HK-2 (cell line): ENCODE results near the gene ZDHHC11B.
"Not testable (repeated sequence)": the region's sequence is repeated elsewhere in the genome, so short reads cannot be mapped to it uniquely, and the experiment has no call there.

Experiments used
- DNase-seq: peaks from one replicate; pipeline ENCODE4 v3.0.0-alpha.2; 2018; ENCODE audit not compliant: unreplicated experiment

ZDHHC11B gene

DNA sequence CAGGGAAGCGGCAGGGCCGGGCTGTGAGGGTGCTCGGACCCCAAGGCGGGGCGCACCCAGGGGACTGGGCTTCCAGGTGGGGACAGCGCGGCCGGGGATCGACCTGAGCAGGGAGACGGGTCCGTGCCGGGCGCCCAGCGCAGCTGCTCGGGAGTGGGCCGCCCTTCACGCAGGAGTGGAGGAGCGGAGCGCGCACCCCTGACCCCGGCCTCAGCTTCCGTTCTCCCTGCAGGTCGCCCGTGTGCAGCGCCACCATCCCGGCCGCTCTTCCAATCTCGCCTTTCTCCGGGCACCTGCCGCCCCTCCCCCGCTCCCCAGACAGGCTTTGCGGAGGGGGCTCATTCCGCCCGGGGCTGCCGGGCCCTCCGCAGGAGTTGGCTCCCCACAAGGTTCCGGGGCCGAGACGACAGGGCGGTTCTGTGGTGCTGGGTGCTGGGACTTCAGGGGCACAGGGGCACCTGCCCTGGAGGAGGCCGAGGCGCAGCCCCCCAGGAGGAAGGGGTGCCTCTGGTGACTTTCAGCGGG, 714 bp upstream of the ZDHHC11B start:
- not testable (repeated sequence) for DNase-seq

DNA sequence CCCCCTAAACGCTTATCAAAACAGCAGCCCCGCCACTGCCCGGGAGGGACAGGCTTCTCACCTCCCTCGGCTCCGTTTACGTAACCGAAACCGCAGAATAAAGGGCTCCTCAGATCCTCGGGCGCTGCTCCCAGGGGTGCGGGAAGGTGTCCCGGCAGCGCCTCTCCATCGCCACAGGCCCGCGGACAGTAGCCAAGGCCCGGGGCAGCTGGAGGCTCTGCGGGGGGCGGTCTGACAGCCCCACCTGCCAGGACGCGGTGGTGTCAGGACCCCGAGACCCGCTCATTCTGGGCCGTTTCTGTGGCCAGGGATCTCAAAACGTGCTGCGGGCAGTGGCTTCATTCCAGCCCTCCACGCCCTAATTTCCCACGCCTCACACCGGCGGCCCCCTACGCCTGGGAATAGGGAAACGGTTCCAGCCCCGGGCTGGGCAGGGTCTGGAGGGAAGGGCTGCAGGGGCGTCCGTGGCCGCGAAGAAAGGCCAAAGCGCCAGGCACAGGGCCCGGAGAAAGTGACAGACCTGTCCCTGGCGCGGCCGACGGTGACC, 575 bp downstream of the ZDHHC11B start:
- not testable (repeated sequence) for DNase-seq

DNA sequence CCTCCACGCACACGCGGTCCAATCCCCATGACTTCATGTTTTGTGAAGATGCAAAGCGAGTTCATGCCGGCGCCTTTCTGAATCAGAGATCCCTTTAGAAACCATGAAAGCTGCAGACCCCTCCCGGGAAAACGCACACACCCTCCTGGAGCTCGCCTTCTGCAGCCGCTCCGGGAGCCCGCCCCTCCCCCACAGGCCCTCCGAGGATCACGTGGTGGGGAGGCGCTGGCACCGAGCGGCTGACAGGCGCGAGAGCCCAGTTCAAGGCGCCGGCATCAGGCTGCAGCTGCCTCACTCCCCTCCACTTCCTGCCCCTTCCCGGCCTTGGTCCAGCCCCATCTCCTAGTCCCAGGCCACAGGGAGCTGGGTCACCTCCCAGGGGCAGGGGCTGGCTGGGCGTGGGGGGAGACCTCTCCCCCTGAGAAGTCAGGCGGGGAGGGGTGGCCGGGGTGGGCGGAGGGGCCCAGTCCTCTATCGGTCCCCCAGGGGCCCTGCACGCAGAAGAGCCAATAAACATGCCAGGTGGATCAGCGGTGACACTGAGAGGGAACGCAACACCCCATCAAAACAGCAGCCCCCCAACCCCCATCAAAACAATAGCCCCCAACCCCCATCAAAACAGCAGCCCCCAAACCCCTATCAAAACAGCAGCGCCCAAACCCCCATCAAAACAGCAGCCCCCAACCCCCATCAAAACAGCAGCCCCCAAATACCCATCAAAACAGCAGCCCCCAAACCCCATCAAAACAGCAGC, 1.3 kb downstream of the ZDHHC11B start:
- DNase-seq, result not testable (repeated sequence)

DNA sequence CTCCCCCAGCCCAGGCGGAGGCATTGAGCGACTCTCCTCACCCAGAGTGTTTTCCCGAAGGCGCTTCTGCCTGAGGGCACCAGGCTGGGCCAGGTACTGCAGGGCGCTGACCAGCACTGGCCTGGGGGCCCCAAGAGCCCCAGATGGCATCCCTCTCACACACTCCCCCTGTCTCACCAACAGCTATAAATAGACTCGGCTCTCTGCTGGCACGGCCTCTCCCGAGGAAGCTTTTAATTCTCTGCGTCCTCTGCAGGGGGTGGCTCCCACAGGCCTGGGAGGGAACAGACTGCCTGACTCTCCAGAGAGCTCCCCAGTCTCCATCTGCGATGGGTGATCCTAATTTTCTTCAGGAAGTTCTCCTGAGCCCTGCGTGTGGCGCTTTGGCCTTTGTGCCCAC, 2.2 kb downstream of the ZDHHC11B start:
- not testable (repeated sequence) for DNase-seq

DNA sequence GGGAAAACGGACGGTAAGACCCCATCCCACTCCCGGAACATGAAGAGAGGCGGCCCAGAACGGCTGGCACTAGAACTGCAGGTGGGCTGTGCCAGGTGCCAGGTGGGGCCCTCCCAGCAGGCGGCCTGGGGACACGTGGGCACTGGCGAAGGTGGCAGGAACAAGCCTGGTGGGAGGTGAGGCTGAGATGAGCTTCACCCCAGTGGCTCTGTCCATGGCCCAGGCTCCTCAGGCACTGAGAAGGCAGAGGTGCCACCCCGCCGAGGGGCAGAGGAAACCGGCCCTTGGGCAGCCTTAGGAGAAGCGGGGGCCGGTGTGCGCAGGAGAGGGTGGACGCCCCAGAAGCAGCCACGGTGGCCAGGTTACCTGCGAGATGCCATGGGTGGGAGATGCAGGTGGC, 4.0 kb downstream of the ZDHHC11B start:
- not testable (repeated sequence) for DNase-seq

DNA sequence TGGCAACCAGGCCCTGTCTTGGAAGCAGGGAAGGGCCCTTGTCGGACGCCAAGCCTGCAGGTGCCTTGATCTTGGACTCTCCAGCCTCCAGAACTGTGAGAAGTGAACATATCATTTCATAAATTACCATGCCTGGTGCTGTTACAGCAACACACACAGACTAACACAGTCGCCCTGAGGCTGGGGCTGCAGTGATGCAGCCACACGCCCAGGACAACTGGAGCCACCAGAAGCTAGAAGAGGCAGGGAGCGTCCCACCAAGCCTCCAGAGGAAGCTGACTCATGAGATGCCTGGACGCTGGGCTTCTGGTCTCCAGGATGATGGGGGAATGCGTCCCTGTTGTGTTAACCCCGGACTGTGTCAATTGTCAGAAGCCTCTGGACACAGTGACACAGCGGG, 5.6 kb downstream of the ZDHHC11B start:
- not testable (repeated sequence) for DNase-seq

DNA sequence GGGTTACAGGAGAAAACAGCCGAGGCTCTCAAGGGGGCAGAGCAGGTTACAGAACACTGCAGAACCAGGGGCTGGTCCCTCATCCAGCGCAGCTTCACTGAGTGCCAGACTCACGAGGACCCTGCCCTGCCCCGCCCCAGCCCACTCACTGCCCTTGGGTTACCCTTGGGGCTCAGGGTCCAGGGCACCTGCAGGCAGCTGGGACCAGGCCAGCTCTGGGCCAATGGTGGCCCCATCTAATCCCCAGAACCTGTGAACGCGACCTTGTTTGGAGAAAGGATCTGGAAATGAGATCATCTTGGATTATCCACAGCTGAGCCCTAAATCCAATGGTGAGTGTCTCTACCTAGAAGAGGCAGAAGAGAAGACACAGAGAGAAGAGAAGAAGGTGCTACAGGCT, 6.1 kb downstream of the ZDHHC11B start:
- not testable (repeated sequence) for DNase-seq

DNA sequence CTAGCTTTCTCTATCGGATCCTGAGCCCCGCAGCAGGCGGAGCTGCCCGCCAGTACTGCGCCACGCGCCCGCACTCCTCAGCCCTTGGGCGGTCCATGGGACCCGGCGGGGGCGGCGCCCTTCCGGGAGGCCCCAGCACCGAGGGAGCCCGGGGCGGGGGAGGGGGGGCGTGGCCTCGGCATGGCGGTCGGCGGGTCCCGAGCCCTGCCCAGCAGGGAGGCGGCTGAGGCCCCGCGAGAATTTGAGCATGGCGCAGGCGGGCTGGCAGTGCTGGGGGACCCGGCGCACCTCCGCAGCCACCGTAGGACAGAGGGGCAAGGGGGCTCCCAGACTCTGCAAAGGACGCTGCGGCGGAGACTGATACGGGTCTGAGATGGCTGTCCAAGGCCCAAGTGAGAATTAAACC, 6.8 kb downstream of the ZDHHC11B start:
- DNase-seq, result no peak

DNA sequence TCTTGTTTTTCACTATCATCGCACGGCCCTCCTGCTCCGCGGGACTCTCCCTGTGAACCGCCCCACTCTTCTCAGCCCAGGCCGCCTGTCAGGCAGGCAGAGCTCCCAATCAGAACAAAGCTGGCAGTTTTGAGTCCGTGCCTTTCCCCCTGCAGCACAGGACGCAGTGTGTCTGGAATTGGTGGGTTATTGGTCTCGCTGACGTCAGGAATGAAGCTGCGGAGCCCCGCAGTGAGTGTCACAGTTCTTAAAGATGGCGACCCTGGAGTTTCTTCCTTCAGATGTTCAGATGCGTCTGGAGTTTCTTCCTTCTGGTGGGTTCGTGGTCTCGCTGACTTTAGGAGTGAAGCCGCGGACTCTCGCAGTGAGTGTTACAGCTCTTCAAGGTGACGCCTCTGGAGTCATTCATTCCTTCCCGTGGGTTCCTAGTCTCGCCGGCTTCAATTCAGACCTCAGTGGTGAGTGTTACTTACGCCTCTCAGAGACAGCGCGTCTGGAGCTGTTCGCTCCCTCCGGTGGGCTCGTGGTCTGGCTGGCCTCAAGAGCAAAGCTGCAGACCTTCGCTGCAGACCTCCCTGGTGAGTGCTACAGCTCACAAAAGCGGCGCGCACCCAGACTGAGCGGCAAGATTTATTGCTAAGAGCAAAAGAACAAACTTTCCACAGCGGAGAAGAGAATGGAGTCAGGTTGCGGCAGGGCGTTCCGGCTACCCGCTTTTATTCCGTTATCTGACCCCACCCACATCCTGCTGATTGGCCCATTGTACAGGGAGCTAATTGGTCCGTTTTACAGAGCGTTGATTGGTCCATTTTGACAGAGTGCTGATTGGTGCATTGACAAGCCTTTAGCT, 7.4 kb downstream of the ZDHHC11B start:
- no peak for DNase-seq

DNA sequence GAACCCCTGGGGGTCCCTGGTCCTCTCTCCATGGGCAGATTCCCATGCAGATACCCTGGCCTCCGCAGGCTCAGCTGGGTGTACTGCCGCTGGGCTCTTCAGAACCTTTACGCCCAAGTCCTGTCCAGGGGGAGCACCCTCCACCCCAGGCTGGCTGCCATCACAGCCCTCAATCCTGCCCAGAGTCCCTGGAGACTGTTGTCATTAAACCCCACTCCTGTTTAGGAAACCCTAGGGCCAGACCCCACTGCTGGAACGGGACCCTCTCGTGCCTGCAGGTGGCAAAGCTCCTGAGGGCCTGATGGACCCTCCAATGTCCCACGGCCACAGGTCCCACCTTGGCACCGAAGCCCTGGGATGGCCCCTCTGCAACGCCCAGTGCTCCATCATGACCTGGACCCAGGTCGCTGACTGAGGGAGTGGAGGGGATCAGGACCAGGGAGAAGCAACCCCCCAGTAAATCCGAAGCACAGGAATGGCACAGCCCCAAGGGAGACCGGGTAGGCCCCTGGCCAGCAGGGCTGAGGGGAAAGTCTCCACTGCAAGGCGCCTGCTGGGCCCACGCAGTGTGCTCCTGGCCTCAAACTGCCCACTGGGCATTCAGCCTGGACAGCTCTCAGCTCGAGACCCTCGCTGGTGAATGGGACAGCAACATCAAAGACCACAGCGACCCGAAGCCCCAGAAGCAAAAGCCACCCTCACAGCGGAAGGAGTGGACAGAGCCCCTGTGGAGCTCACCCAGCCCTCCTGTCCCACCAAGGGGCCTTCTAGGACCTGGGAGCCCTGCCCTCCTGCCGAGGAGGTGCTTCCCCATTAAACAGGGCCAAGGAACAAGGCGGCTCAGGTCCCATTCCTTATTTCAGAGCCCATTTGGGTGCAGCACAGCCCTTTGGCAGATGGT, 8.3 kb downstream of the ZDHHC11B start:
- no peak for DNase-seq

DNA sequence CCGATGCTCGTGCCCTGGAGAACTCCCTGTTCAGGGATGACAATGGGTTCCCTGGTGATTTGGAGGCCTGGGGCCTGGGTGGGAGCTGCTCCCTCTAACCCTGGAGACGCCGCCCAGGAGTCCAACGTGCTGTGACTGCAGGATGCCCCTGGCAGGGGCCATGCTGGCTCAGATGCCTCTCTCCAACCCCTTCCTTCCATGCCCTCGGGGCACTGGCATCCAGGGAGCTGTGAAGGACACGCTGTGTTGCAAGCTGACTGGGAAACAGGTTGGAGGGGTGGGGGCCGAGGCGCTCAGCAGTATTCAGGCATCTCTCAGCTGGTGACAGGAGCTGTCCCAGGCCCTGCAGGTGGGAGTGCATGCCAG, 9.0 kb downstream of the ZDHHC11B start:
- DNase-seq, result not testable (repeated sequence)

DNA sequence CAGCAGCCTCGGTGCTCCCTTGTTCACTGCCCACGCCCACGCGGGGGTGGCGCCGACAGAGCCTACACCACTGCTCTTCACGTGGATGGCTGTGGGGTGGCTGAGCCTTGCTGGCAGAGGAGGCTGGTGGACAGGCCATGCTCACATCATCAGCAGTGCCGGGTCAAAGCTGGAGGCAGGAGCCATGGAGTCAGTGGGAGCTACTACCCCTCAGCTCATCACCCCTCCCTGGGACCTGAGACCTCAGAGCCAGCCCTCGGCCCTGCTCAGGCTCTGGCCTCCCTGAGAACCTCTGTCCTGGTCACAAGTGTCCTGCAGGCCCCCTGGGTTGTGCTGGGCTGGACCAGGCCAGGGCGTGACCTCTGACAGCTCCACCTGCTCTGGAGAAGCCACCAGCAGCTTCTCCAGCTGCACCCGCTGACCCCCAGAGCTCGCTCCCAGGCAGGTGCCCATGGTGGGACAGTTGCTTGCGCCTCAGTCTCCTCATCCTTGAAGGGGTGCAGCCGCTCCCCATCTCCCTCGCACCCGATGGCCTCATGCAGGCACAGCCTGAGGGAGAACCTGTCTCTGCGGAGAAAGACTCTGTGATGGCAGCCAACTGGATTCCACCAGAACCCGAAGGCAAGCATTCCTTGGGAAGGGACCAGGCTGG, 9.5 kb downstream of the ZDHHC11B start:
- not testable (repeated sequence) for DNase-seq

DNA sequence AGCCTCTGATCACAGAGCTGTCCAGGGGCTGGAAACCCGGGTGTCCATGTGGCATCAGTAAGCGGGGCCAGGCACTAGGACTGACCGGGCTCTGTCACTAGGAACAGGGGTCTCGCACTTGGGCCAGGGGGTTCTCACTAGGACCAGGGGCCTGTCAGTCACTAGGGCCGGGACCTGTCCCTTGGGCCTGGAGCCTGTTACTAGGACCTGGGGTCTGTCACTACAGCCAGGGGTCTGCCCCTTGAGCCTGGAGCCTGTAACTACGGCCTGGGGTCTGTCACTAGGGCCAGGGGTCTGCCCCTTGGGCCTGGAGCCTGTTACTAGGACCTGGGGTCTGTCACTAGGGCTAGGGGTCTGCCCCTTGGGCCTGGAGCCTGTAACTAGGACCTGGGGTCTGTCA, 10.2 kb downstream of the ZDHHC11B start:
- not testable (repeated sequence) for DNase-seq

DNA sequence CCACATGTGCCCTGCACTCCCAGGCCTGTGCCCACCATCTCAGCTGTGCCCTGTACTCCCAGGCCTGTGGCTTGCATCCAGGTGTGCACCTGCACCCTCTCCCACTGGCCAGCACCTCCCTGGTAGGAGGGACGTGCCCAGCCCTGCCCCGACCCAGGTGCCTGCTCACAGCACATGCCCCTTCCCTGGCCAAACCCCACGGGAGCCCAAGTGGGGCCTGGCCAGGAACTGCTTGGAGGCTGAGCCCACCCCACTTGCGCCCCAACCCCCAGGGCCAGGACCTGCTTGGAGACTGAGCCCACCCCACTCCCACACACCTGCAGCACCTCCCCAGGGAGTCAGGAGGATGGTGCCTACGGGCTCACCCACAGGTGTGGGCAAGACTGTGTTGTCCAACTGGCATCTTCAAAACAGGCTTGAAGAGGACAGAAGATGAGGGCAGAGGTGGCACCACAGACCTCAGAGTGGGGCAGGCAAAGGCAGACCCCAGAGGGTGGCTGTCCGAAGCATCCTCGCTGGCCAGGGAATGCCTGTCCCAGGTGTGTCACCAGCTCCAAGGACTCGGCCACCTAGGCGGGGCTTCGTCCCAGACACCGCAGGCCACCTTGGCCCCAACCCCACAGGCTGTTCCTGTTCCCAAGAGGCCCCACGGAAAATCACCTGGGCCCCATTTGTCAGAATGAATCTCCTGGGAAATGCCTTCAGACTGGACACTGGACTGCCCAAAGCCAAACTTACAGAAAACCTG, 10.8 kb downstream of the ZDHHC11B start:
- DNase-seq, result no peak

DNA sequence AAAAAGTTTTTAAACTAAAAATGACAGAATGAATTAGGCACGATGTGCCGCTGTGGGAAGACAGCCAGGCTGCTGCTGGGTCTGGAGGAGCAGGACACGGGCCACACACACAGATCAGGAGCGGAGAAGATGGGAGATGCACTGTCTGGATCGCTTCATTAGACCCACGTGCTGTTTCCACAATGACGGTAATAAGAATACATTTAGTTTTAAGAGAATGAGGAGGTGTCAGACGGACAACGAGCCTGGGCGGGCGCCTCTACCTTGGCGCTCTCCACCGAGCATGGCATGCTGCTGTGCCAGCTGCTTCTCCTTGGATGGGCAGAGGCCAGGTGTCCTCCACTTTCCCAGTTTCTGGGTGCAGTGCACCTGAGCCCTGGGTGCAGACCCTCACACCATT, 11.6 kb downstream of the ZDHHC11B start:
- DNase-seq, result not testable (repeated sequence)

DNA sequence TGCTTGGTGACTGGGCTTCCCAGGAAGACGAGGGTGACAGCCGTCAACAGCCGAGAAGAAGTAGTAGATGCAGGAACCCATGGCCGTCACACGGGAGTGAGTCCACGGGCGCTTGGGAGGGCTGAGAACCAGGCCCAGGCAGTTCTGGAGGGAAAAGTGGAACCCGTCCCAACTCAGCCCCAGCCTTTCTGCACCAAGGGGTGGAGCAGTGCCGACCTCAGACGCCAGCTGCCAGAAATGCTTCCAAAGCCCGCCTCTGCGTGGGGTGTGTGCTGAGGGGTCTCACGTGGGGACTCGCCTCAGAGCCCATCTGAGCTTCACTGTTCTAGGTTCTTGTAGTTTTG, 12.0 kb downstream of the ZDHHC11B start:
- DNase-seq, result not testable (repeated sequence)

DNA sequence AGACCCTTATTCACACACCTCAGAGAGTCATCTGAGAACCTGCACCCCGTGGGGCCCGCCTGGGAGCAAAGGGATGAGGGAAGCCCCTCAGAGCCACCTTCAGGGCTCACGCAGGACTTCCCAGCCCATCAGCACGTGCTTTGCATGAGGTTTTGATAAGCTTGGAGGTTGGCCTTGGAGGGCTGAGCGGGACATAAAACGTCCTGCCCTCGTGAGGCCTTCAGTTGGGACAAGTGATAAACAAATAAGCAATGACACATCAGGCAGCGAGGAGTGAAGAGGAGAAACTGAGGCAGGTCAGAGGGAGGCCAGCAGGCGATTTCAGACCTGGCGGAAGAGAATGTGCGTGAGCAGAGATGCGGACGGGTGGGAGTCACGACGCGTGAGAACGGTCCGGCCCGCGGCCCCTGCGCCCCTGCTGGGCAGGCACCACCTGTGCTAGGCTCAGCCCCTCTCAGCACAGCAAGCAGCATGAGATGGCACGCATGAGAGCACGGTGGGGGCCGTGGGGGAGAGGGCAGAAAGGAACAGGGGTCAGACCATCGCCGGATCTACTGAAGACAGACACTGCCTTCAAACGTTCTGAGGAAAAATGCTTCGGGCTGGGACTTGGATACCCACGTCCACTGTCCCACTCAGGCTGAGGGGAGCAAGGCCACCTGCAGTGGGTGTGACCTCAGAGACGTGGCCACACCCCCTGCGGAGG, 12.5 kb downstream of the ZDHHC11B start:
- not testable (repeated sequence) for DNase-seq

DNA sequence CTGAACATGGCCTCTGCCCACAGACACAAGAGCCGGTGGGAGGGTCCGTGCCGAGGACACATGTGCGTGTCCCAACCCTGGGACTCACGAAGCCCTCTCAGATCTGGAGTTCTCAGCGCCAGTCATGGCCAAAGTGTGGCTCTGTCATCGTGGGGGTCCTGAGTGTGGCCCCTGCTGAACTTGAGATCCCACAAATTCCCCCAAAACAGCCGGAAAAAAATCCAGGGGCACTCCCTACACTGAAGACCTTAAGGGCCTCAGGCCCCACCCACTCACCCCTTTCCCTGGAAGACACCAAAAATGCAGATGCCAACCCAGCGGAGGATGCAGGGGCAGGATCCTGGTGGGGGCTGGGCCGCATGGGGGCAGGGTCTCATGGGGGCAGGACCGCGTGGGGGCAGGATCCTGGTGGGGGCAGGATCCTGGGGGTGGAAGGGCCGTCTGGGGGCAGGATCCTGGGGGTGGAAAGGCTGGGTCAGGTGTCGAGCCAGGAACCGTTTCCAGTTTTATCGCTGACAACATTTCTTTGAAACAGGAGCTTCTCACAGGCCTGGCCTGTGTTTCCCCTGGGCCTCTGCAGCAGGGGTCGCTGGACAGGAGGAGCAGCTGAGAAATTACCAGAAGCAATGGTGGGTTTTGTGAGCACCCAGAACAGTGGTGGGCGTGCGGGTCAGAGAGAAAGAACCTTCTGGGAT, 13.3 kb downstream of the ZDHHC11B start:
- DNase-seq, result not testable (repeated sequence)

DNA sequence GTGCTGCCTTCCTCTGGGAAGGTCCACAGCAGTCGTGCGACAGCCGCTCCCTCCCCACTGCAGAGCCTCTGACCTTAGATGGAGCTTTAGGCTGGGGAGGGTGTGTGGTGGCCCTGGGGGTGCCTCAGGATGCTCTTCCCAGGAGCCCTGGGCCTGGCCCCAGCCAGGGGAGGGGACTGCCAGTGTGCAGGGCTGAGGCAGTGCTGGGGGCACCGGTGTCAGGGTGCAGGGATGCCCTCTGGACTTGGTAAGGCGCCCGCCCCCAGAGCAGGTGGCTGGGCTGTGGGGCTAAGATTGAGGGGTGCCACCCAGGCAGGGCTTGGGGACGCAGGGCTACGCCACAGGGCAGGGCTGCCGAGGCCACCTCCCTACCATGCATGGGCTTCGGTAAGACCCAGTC, 13.9 kb downstream of the ZDHHC11B start:
- not testable (repeated sequence) for DNase-seq
